ENCODE measurements around the gene ATG4B. TPM values are rescaled to one million over a fixed set of nuclear protein-coding genes. Genes with fewer than 3 reads are reported as not detected.

ATG4B gene
- total RNA-seq, 1 donor from 2014 or later, result 92.6 TPM

GRCh38 chr2:241677392-241677791 is 39.9 kb downstream of the ATG4B start:
- intact Hi-C loops (cut with DNase I), result no loop called here
- no peak for DNase-seq (ENCODE audit: low spot score)
- no peak for ATAC-seq

- ATAC-seq, result no peak
- intact Hi-C loops (cut with DNase I), result no loop called here
- DNase-seq (ENCODE audit: low spot score), result no peak
Measured at GRCh38 chr2:241678307-241678706, 40.8 kb downstream of the ATG4B start.

DNA sequence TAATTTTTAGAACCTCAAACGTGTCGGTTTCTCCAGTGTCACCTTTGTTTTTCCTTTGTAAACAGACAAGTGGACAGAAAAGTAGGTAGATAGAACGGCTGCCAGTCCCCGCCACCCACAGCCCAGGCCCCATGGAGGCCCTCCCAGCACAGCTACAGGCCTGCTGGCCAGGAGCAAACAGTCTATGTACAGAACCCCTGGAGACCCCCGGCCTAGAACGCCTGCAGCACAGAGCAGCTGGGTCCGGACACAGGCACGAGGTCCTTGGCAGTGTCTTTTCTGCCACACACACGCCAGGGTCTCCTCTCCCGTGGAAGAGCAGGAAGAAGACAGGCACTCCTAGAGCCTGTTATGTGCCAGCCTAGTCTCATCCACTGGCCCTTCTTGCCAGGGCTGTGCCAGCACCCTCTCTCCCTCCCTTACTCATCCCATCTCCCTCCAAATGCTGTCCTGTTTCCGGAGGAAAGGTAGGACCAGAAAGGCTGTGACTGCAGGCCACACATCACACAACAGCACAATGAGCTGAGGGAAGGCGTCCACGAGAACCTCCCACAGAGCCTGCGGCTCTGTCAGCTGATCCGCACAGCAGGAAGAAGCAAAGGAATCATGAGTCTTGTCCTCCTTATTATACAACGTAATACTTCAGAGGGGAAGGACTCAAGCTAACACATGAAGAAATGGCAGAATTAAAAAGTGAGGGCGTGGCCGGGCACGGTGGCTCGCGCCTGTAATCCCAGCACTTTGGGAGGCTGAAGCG is 41.5 kb downstream of the ATG4B start:
- DNase-seq (ENCODE audit: low spot score), result no peak
- intact Hi-C loops (cut with DNase I), result no loop called here
- no peak for ATAC-seq

- ATAC-seq (no peak), DNase-seq (ENCODE audit: low spot score) (no peak)
- intact Hi-C loops (cut with DNase I), result no loop called here
Measured at GRCh38 chr2:241680044-241680443, 42.6 kb downstream of the ATG4B start.

GRCh38 chr2:241680827-241681599 is 43.5 kb downstream of the ATG4B start:
- ATAC-seq (peak; percentile 59), DNase-seq (ENCODE audit: low spot score) (no peak)
- intact Hi-C loops (cut with DNase I), result no loop called here

DNA sequence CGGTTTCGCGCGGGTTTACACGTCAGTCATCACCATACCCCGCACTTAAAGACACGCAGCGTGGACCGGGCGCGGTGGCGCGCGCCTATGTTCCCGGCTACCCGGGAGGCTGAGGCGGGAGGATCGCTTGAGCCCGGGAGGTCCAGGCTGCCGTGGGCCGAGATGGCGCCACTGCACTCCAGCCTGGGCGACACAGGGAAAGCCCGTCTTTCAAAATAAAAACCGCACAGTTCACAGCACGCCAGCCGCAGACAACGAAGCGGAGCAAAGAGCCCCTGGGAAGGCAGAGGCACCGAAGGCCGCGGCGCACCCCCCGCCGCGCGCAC is 48.8 kb downstream of the ATG4B start:
- intact Hi-C loops (cut with DNase I), result no loop called here
- DNase-seq (ENCODE audit: low spot score) (no peak), ATAC-seq (peak; percentile 2)

DNA sequence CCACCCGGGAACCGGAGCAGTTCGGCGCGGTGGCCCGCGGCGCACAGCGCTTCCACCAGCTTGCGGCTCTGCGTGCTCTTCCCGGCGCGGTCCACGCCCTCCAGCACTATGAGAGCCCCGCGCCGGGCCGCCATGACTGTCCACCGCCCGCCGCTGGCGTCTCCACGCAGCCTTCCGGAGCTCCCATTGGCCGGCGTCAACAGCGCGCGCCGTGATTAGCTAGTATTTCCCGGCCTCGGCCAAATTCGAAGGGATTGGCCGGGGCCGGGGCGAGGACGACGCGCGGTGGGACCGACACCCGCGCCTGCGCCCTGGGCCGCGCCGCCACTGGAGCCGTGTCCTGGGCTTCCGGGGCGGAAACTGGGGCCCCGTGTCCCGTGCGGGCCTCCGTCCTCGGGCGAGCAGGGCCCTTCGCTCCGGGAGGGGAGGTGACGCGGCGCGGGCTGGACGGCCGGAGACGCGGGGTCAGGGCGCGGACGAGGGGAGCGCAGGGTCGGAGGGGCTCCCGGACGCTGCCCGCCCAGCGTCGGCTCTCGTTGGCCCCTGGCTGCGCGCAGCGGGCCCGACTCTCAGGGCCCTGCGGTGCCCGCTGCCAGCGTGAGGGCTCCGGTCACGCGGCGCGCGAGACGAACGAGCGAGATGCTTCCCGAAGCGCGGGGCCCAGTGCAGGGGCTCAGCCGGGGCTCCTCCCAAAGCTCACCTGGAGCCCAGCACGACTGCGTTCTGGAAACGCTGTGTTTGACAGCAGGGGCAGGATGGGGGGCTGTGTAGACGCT is 49.3 kb downstream of the ATG4B start, which contains the start of gene DTYMK:
DTYMK (minus strand) TSS at position 166 of the 776 bp plus-strand sequence; CDS start at position 134, 32 bp downstream.
- ATAC-seq (peak; percentile 99), DNase-seq (ENCODE audit: low spot score) (peak; percentile 96)
- intact Hi-C loops (cut with DNase I), result no loop called here

GRCh38 chr2:241689306-241689705 is 51.8 kb downstream of the ATG4B start:
- DNase-seq (ENCODE audit: low spot score), result no peak
- no peak for ATAC-seq
- intact Hi-C loops (cut with DNase I), result no loop called here

DNA sequence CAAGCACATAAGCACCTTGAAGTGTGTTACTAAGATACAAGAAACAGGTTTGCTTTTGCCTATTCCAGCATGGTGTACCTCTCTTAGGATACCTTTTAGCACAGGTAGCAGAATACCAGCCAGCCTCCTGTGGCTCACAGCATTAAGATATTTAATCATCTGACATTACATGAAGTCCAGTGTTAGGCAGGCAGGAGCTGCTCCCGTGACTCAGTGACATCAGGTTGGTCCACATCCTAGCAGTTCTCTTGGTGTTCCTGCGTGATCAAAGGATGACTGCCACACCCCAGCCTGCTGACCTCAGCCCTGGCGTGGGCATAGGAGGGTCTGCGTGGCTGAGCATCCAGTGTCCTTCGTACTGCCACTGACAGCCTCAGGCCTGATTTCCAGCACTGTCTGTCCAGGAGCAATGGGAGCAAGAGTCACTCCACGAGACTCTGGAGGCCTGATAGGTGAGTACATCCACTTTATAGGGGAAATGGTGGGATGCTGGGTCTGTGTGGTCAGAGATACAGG is 52.8 kb downstream of the ATG4B start:
- intact Hi-C loops (cut with DNase I), result no loop called here
- DNase-seq (ENCODE audit: low spot score) (no peak), ATAC-seq (no peak)

DNA sequence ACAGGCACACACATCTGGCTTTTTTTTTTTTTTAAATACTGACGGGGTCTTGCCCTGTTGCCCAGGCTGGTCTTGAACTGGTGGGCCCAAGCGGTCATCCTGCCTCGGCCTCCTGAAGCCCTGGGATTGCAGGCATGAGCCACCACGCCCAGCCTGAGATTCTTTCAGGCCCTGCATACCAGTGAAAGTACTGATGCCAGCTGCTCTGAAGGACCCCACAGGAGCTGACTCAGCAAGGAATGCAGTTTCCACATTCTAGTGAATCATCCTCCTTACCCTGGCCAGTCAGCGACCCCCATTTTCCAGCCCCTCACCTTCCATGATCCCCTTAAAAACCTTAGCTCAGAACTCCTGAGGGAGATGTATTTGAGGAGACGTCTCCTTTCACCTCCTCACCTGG is 55.0 kb downstream of the ATG4B start:
- intact Hi-C loops (cut with DNase I), result no loop called here
- ATAC-seq (no peak), DNase-seq (ENCODE audit: low spot score) (no peak)

- ATAC-seq (no peak), DNase-seq (ENCODE audit: low spot score) (no peak)
- intact Hi-C loops (cut with DNase I), result no loop called here
Measured at GRCh38 chr2:241695651-241696050, 58.2 kb downstream of the ATG4B start.

DNA sequence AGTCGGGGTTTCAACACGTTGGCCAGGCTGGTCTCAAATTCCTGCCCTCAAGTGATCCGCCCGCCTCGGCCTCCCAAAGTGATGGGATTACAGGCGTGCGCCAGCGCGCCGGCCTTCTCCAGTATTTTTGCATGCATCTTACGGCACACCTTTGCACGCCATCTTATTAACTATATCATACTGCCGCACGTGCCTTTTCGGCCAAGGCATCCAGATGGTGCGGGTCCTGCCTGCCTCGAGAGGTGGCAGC is 63.6 kb downstream of the ATG4B start:
- DNase-seq (ENCODE audit: low spot score) (no peak), ATAC-seq (no peak)
- intact Hi-C loops (cut with DNase I), result no loop called here

- peak; percentile 89 for ATAC-seq
- intact Hi-C loops (cut with DNase I), result no loop called here
- peak; percentile 99 for DNase-seq (ENCODE audit: low spot score)
Measured at GRCh38 chr2:241701399-241702154, 64.1 kb downstream of the ATG4B start, which contains the start of gene ING5. TSS of gene ING5 (plus strand) at chr2:241702039. CDS start at chr2:241702066, 27 bp downstream.

- DNase-seq (ENCODE audit: low spot score), result peak; percentile 93
- intact Hi-C loops (cut with DNase I), result no loop called here
- peak; percentile 94 for ATAC-seq
Measured at GRCh38 chr2:241702155-241703031, 64.9 kb downstream of the ATG4B start.

DNA sequence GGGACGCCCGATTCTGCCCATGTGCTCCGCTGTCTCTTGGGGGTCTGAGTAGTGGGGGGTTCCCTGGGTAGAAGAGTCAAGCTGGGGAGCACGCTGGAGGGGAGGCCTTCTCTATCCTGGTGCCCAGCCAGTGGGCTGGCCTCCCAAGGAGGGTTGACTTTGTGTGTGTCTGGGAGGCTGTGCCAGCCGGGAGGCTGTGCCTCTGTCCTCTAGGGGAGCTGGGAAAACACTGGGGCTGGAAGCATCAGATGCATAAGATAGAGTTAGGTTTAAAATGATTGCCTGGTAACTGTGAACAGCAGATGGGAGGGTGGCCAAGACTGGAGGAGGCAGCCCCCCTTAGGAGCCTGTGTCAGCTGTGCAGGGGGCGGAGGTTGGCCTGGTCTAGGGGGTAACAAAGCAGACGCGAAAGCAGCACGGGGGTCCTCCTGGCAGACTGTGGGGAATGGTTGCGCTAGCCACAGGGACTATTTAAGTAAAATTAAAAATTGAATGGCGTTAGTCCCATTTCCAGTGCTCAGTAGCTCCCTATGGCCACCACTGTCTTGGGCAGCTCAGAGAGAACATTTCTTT is 65.6 kb downstream of the ATG4B start:
- ATAC-seq (no peak), DNase-seq (ENCODE audit: low spot score) (no peak)
- intact Hi-C loops (cut with DNase I), result no loop called here

DNA sequence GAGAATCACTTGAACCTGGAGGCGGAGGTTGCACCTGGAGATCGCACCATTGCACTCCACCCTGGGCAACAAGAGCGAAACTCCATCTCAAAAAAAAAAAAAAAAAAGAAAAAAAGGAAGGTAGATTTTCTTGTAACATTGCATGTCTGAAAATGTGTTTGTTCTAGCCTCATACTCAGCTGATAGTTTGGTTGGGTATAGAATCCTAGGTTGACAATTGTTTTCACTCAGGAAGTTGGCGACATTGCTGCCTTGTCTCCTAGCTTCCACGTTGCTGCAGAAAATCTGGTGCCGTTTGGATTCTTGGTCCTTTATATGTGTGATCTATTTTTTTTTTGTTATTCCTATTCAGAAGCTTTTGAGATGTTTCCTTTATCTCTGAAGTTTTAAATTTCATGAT is 69.0 kb downstream of the ATG4B start:
- intact Hi-C loops (cut with DNase I), result no loop called here
- no peak for ATAC-seq

GRCh38 chr2:241708879-241709278 is 71.4 kb downstream of the ATG4B start:
- DNase-seq (ENCODE audit: low spot score), result no peak
- no peak for ATAC-seq
- intact Hi-C loops (cut with DNase I), result no loop called here

More for the DNA sequence above, 69.0 kb downstream of the ATG4B start:
- no peak for DNase-seq (ENCODE audit: low spot score)

- intact Hi-C loops (cut with DNase I), result no loop called here
- no peak for ATAC-seq
- DNase-seq (ENCODE audit: low spot score), result no peak
Measured at GRCh38 chr2:241719093-241719492, 81.6 kb downstream of the ATG4B start.
